HG03135 (cell line): ENCODE data around the gene MXRA7.
A peak's percentile ranks its signal among the peaks of the same experiment; 100 is the strongest.

ENCODE experiments used
- ATAC-seq: cut with Tn5 transposase; IDR thresholded peaks from one replicate; pipeline ENCODE4 v1.9.1; 2021; ENCODE audit warnings: mild to moderate bottlenecking, moderate library complexity; ENCODE audit not compliant: unreplicated experiment

Gene MXRA7

DNA sequence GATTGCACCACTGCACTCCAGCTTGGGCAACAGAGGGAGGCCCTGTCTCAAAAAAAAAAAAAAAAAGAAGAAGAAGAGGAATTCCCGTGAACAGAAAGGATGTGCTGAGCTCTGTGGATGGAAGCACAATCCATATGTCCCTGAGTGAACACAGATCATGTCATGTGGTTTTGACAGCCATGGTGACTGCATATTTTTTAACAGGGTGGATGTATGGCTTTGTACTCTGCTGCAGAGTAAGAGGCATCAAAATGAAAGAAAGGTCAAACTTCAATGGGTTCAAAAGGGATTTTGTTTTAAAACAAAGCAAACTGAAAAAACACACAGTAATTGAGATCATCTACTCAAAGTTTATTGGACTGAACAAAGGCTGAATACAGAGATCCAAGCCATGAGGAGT, 31.5 kb downstream of the MXRA7 start:
- no peak for ATAC-seq

DNA sequence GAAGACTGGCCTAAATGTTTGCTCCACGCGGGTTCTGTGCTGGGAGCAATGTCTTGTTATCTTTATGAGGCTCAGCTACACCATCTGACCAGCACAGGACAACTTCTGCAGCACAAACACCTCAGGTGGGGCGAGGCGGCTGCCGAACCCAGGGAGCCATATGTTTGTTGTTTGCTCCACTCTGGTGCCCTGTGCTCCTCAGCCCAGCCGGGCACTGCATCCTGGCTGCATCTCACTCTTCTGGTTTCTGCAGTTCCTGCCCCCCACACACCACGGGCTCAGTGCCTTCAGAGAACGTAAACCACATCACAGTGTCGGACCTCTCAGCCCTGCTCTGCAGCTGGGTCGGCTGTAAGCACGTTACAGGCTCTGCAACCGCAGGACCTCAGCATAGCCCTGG, 32.4 kb downstream of the MXRA7 start:
- ATAC-seq = no peak

DNA sequence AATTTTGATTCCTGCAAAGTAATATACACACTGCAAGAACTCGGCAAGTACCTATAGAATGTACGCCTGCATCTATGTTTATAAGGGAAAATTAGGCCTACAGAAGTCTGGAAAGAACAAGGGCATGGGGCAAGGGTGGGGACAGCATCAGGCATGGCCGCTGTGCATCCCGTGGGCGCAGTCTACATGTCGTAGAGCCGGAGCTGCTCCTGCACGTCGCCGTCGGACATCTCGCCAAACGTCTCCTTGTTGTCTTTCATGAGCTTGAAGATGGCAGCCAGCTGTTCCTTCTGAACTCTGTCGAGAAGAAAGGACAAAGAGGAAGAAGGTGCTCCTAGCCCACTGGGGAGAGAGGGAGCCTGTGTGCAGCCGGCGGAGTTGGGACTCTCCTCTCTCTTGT, 33.4 kb downstream of the MXRA7 start:
- no peak for ATAC-seq

DNA sequence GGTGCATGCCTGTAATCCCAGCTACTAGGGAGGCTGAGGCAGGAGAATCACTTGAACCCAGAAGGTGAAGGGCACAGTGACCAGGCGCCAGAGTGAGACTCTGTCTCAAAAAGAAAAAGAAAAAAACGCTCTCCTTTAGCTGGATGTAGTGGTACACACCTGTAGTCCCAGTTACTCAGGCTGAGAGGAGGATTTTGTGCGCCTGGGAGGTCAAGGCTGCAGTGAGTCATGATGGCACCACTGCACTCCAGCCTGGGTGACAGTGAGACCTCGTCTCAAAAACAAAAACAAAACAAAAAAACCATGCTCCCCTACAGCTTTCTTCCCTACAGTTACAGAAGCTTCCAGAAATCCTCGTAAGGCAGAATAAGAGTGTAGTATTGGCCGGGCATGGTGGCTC, 34.1 kb downstream of the MXRA7 start:
- ATAC-seq = no peak

DNA sequence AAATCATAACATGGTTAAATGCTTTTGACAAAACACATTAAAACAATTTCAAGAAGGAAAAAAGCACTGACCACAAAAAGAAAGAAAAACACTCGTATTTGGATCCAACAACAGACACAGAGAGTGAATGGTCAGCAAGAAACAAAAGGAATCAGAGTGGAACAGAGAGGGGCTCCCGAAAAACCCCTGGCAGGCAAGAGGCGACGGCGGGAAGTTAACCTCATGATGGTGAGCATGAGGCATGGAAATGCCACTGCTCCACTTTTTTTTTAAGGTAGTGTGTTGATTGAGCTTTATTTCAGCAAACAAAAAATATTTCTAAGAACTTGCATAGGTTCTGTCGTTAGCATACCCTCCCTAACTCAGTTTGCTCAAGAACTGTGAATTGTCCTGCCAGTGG, 35.1 kb downstream of the MXRA7 start:
- ATAC-seq = no peak

DNA sequence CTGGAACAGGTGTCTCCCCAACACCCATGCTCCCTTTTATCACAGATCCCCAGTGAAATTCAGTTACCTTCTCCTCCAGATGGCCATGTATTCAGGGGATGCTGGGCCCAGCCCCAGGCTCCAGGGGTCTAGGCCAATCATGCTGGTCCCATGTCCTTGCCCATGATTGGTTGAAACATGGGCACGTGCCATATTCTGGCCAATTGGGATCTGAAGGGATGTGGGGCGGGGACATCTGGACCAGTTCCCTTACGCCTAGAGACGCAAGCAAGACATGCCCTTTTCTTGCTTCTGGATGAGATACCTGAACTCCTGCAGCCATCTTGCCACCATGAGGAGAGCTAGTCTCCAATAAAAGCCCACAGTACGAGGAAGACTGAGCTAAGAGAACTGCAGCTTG, 36.2 kb downstream of the MXRA7 start:
- ATAC-seq = no peak

DNA sequence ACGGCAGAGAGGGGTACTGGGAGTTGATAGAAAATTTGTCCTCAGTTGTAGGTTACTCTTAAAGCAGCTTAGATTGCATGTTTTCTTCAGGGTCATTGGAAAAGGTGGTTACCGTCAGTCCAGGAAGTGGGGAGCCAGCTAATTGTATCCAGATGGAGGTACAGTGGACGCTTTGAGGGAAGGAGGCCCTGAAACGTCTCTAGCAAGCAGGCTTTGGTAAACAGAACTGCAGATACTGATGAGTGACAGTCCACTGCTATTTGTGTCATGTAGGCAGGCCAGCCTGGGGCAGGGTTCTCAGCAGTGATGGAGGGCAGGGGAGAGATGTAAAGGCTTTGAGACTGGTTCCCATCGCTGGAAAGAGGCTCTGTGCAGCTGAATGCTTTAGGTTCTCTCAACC, 37.0 kb downstream of the MXRA7 start:
- ATAC-seq = no peak

DNA sequence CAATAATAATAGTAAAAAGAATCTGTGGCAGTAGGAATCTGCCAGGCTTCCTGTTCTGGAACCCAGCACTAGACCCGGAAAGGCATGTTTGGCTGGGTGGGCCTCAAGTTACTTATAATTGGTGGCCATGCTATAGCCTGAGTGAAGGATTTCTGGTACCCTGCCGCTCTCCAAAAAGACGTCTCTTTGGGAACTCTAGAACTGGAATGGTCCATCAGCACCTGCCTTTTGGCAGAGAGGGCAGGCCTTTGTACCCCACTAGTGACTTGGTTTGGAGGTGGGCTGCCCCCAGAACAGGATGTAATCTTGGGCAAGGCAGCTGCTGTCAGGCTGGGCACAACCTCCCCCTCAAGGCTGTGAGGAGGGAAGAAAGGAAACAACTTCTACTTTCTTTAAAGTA, 37.9 kb downstream of the MXRA7 start:
- no peak for ATAC-seq

DNA sequence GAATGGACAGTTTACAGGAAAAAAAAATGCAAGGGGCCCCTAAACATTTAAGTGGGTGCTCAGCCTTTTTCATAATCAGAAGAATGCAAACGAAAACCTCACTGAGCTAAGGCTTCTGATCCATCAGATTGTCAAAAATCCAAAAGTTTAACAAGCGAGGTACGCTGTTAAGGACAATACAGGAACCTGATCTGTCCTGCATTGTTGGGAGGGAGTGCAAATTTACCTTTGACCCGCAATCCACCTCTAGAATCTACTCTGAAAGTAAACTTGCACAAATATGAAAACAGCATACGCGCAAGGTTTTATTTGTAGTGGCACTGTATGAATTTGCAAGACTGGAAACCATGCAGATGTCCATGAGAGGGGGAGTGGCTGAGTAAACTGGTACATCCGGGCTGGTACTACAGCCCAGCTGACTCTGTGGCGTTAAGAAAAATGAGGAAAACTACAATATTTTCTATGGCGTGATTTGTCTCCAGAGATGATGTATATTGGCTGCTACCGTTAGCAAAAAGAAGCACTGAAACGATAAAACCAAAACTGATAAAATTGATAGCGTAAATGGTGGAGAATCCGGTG, 38.4 kb downstream of the MXRA7 start:
- no peak for ATAC-seq

DNA sequence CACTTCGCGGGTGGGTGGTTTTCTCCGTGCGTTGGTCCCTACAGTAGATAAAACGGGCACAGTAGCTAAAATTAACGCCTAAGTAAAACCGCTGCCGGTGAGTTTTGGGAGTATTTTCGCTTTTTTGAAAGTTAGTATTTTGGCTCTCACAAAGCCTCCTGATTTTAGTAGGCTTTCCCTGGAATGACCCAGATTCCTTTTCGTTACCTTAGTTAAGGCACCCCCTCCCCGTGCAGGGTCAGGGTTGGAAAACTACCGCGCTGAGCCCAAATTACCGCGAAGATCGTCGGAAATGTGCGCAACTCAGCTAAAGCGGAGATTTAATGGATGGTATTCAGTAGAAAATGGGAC, 38.9 kb downstream of the MXRA7 start:
- ATAC-seq = peak; percentile 9

DNA sequence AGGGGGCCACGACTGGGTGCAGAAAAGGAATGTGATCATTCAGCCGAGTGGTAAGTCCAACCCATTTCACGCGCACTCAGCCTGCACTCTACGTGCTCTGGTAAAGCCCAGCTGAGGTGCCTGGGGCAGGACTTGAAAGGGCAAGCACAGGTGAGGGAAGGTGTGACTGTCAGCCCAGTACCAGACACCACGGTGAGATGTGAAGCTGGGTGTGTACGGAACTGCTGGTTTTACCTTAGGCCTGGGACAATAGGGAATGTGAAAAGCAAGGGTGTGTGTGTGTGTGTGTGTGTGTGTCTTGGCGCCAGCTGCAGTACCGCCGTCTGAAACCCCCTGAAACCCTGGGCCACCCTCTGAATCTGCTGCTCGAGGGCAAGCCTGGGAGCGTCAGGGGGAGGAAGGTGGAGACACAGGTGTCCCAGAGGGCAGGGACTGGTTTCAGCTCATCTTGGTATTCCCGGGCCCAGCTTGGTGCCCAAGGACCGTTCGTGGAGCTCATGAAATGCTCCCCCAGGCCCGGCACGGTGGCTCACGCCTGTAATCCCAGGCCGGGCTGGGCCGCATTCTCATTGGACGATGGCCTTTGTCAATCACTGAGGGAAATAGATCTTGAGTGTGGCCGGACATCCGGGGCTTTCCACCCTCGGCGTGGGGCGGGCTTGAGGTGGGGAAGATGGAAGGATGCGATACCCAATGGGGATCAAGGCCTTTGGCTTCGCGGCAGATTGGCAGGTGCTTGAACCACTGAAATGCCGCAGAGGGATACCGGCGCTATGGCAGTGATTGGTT, 39.4 kb downstream of the MXRA7 start:
- peak; percentile 98 for ATAC-seq

DNA sequence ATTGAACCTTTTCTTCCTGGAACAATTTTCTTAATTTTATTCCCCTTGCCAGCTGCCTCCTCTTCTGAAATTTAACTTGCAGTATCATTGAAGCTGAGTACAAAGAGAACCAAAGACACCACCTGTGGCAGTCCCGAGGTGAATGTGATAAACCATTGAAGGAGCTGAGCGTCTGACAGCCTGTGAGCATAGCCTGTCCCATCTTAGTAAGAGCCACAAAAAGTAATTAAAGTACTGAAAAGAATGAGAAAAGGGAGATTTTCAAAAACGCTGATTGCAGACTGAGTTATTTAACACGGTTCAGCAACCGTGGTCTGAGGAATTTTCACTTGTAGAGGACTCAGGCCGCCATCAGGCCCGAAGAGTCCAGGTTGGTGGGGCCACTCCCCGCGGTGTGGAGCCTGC, 40.0 kb downstream of the MXRA7 start:
- no peak for ATAC-seq

DNA sequence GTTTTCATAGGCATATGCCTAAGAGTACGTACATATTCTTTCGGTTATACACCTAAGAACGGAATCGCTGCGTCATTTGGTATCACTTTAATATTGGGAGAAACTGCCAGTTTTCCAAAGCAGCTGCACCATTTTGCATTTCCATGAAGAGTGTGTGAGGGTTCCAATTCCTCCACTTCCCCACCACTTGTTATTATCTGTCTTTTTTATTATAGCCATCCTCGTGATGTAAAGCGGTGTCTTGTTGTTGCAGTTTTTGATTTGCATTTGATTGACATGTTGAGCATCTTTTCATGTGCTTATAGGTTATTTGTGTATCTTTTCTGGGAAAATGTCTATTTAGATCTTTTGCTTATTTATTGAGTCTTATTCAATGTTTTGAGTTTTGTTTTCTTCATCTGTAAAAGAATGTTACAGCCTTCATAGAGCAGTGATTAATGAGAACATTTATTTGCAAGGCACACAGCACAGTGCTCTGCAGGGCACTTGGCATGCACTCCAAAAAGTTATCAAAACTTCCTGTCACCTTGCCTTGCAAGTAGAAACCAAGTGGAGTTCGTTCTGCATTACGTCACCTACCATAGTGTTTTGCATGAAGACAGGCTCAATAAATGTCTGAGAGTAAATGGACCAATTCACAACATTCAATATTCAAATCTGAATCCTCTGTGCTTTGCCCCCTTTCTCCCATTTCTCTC, 40.6 kb downstream of the MXRA7 start:
- ATAC-seq = no peak

DNA sequence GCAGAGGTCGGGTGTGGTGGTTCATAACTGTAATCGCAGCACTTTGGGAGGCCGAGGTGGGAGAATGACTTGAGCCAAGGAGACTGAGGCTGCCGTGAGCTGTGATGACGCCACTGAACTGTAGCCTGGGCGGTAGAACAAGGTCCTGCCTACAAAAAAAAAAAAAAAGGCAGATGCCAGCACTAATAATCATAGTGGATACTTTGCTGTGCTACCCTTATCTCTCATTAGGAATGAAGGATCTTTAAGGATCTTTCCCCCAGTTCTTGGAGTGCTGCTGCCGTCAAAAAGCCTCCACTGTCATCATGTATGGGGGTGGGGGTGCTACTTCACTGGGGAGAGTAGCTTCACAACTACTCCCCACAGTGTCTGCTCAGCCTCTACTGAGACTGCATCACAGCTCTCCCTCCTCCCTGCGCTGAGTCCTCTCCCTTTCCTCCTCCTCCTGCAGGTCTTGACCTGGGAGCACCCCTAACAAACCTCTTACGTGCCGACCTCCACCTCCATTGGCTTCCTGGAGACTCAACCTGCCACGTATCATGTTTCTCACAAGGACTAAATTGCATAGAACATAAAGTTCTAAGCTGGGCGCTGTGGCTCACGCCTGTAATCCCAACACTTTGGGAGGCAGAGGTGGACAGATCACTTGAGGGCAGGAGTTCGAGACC, 42.8 kb downstream of the MXRA7 start:
- no peak for ATAC-seq

DNA sequence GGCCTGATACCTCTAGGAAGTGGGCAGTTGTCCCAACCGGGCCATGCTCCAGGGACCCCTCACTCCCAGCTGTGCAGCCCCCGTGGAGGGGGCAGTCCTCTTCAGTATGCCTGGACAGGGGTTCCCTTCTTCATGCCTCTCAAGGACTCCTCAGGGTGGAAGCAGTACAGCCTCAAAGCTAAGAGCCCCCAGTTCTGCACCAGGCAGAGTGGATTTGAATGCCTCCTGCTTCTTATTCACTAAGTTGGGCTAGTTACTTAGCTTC, 43.3 kb downstream of the MXRA7 start:
- ATAC-seq = no peak

DNA sequence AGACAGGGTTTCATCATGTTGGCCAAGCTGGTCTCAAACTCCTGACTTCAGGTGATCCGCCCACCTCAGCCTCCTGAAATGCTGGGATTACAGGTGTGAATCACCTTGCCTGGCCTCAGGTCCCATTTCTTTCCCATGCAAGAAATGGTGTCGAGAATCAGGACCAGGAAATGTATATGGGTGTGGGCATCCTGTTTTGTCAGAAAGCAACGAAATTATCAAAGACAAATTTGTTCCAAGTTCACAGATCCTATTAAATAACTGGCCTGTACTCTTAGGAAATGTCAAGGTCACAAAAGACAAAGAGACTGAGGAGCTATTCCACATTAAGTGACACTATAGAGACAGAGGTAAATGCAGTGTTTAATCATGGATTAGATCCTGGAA, 50.1 kb downstream of the MXRA7 start:
- ATAC-seq = no peak

DNA sequence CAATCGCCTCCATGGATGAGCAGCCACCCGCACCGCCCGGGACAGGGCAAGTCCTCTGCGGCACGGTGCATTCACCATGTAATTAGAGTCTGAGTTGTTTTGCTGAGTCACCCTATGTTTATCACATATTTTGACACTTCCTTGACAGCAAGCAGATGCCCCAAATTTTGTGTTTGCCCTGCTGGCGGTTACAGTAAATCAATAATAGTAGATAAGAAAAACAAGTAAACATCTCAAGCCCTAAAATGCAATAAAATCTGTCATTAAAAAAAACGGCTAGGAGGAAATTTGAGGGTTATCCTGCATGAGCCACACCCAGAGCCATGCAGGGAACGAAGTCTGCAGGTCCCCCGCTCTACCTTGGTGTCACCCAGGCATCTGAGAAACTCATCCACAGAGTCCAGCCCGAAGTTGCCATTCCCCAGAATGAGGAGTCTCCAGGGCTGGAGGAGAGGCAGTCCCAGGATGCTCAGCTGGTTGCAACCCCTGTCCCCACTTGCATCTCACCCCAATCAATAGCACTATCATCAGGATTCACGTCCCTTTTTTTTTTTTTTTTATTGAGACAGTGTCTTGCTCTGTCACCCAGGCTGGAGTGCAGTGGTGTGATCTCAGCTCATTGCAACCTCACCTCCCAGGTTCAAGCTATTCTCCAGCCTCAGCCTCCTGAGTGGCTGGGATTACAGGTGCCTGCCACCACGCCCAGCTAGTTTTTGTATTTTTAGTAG, 50.7 kb downstream of the MXRA7 start:
- no peak for ATAC-seq

DNA sequence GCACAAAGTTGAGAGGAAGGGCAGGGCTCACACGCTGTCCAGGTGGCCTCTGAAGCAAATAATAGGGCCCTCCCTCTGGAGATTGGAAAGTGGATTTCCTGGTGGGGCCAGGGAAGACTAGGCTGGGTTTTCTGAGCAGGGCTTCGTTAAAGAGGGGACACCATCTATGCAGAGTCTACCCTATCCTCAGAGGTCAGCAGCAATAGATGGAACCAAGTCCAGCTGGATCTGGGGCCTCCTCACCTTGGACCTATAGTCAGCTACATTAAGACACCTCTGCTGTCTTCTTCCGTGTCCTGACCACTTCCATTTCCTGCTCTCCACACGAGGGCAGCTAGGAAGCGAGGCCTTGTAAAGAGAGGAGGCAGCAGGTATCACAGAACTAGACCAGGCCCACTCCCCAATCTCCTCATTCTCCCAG, 52.5 kb downstream of the MXRA7 start:
- ATAC-seq = no peak

DNA sequence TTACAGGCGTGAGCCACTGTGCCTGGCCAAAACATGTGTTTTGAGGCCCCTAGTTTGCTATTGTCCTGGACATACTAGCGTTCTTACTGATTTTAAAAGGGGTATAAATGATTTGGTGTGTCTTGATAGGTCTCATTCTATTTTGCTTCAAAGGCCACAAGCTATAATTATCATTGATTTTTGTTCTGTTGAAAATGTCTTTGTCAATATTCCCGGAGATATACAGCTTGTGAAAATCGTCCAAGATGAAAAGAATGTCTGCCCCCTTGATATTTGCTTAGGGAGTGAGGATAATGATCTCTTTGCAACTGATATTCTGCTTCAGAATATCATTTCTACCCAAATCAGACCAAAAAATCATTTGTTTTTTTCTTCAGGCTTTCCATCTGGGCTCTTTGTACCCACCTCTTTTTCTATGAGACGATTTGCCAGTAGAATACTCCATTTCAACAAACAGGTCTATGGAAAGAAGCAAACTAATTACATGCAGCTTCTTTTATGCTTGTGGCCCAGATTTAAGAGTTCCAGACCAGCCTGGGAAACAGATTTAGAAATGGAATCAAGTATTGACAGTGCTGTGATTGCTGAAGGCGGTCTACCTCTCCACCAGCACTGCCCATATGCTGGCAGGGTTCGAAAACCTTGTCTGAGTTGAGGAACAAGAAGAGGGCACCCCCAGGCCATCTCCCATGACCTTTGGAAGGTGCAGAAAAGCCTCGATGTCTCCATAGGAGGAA, 53.1 kb downstream of the MXRA7 start:
- ATAC-seq = no peak

DNA sequence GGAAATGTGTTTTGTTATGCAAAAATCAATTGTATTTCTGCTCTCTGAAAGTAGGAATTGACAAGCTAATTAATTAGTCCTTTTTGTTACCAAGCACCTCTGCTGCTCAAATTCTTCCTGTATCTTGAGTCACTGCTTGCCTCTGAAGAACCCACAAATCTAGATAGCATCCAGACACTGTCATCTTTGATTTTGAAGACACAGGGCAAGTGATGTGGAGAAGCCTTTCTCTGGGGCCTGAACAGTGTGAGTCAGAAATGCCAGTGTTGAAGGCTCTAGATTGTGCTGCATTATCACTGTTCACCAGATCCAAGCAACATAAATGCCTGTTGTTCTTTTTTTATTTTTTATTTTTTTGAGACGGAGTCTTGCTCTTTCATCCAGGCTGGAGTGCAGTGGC, 56.4 kb downstream of the MXRA7 start:
- ATAC-seq = no peak

DNA sequence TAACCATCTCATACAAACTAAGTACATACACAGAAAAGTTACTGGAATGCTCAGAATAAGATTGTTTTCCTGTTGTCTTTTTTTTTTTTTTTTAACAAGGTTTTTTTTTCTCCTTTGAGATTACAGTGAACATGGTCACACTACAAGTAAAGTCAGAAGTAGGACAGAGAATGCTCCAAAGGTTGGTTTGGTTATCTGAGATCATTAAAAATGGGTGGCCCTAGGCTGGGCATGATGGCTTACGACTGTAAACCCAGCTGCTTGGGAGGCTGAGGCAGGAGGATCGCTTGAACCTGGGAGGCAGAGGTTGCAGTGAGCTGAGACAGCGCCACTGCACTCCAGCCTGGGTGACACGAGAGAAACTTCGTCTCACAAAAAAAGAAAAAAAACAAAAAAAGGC, 60.3 kb downstream of the MXRA7 start:
- ATAC-seq = no peak
